ENCODE results near the gene GNAZ.

DNA sequence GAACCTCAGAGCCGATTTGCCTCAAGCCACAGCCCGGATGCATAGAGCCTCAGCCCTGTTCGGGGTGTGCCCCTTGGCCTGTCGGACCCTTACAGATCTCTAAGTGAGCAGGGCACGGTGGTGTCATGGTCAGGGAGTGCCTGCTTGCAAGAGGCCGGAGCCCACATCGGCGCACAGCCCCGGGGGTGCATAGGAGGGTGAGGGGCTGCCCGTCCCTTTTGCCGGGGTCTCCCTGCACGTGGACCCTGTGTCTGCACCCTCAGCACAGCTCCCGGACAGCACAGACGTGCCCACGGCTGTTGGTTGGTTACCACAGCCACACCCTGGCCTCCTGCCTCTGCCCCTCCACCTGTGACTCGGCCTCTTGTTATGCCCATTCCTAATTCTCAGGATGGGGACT is 81.5 kb downstream of the GNAZ start:
- TF ChIP-seq POLR2A (IDR thresholded peaks at IDR 0.05) = no peak
- no peak for TF ChIP-seq CTCF (IDR thresholded peaks at IDR 0.05)

Data from thyroid gland (tissue), 4 donors.